Activated CD8-positive, alpha-beta memory T cell treated with anti-CD3 and anti-CD28 coated beads, Interleukin-2, amount 50 U/mL, for 4 hours (primary cell): ENCODE results near the gene SYTL2.
"Not testable (repeated sequence)": the region's sequence is repeated elsewhere in the genome, so short reads cannot be mapped to it uniquely, and the experiment has no call there.

Experiments used
- DNase-seq: peaks from one replicate; pipeline ENCODE4 v3.0.0-alpha.2; 2020

The SYTL2 gene

GRCh38 chr11:85810871-85811611 is at the start of gene SYTL2:
Gene SYTL2 (minus strand): TSS chr11:85811141. CDS start chr11:85757725, 53,416 bp downstream.
- DNase-seq: peak; percentile 80

- DNase-seq: not testable (repeated sequence)
Observed at GRCh38 chr11:85859541-85859940, 48.6 kb upstream of the SYTL2 start.

GRCh38 chr11:85857098-85857497 is 46.2 kb upstream of the SYTL2 start:
- no peak for DNase-seq

- DNase-seq: no peak
Observed at GRCh38 chr11:85855341-85855656, 44.4 kb upstream of the SYTL2 start, which contains the start of gene CCDC83. Gene CCDC83 (plus strand): TSS chr11:85855383. CDS start chr11:85865124, 9,741 bp downstream.

GRCh38 chr11:85854557-85855340 is 43.8 kb upstream of the SYTL2 start:
- DNase-seq: peak; percentile 89

GRCh38 chr11:85854212-85854556 is 43.2 kb upstream of the SYTL2 start:
- no peak for DNase-seq

GRCh38 chr11:85853541-85853940 is 42.6 kb upstream of the SYTL2 start:
- DNase-seq: not testable (repeated sequence)

- DNase-seq: not testable (repeated sequence)
Observed at GRCh38 chr11:85852754-85853153, 41.8 kb upstream of the SYTL2 start.

GRCh38 chr11:85848556-85848955 is 37.6 kb upstream of the SYTL2 start:
- DNase-seq: no peak

GRCh38 chr11:85848006-85848405 is 37.1 kb upstream of the SYTL2 start:
- DNase-seq: no peak

- no peak for DNase-seq
Observed at GRCh38 chr11:85847436-85847835, 36.5 kb upstream of the SYTL2 start.

- DNase-seq: no peak
Observed at GRCh38 chr11:85845124-85845631, 34.2 kb upstream of the SYTL2 start.

- no peak for DNase-seq
Observed at GRCh38 chr11:85844439-85845123, 33.6 kb upstream of the SYTL2 start.

- no peak for DNase-seq
Observed at GRCh38 chr11:85843929-85844328, 33.0 kb upstream of the SYTL2 start.

GRCh38 chr11:85840932-85841331 is 30.0 kb upstream of the SYTL2 start:
- DNase-seq: not testable (repeated sequence)

- no peak for DNase-seq
Observed at GRCh38 chr11:85835729-85836128, 24.8 kb upstream of the SYTL2 start.

GRCh38 chr11:85835263-85835662 is 24.3 kb upstream of the SYTL2 start:
- DNase-seq: no peak

- DNase-seq: no peak
Observed at GRCh38 chr11:85831050-85831449, 20.1 kb upstream of the SYTL2 start.

GRCh38 chr11:85829172-85829571 is 18.2 kb upstream of the SYTL2 start:
- no peak for DNase-seq

- DNase-seq: no peak
Observed at GRCh38 chr11:85828640-85828978, 17.7 kb upstream of the SYTL2 start.

- no peak for DNase-seq
Observed at GRCh38 chr11:85827748-85828639, 17.1 kb upstream of the SYTL2 start.

- no peak for DNase-seq
Observed at GRCh38 chr11:85826116-85826855, 15.3 kb upstream of the SYTL2 start.
